Omental fat pad (tissue), 4 donors: ENCODE measurements around the gene TMEM190. TPM values are rescaled to one million over a fixed set of nuclear protein-coding genes. Genes with fewer than 3 reads are reported as not detected.

Experiments used
- ATAC-seq: fragments of 150-250 bp; one replicate; pipeline ENCODE4 v1.9.1; 2016; ENCODE audit warnings: mild to moderate bottlenecking, moderate library complexity; ENCODE audit not compliant: low FRiP score
- DNase-seq: peaks from one replicate; pipeline ENCODE4 v3.0.0-alpha.2; 2019; ENCODE audit warnings: low spot score
- total RNA-seq, 4 donors: library from RNA; depleted of rRNA; stranded (reverse); fragments of >200 nt; gene quantifications; one replicate each; pipeline ENCODE4 v1.1.0, GENCODE V29; 2016
- TF ChIP-seq, protein P1 (sequence below), 3 donors: fragments of 450-650 bp; IDR thresholded peaks; one replicate each; pipeline ENCODE4 v1.5.1; 2016 to 2017; ENCODE audit warnings: antibody characterized with exemption in 3 of 3, mild to moderate bottlenecking in 3 of 3, moderate library complexity in 2 of 3

TMEM190 gene
- total RNA-seq, 4 donors from 2014 or later, result not detected

- DNase-seq, result no peak
- TF ChIP-seq, protein P1, sequence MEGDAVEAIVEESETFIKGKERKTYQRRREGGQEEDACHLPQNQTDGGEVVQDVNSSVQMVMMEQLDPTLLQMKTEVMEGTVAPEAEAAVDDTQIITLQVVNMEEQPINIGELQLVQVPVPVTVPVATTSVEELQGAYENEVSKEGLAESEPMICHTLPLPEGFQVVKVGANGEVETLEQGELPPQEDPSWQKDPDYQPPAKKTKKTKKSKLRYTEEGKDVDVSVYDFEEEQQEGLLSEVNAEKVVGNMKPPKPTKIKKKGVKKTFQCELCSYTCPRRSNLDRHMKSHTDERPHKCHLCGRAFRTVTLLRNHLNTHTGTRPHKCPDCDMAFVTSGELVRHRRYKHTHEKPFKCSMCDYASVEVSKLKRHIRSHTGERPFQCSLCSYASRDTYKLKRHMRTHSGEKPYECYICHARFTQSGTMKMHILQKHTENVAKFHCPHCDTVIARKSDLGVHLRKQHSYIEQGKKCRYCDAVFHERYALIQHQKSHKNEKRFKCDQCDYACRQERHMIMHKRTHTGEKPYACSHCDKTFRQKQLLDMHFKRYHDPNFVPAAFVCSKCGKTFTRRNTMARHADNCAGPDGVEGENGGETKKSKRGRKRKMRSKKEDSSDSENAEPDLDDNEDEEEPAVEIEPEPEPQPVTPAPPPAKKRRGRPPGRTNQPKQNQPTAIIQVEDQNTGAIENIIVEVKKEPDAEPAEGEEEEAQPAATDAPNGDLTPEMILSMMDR (IDR thresholded peaks at IDR 0.05), result no peak
- no peak for ATAC-seq
These were observed 35.9 kb upstream of the TMEM190 start for GRCh38 chr19:55340784-55341147.

DNA sequence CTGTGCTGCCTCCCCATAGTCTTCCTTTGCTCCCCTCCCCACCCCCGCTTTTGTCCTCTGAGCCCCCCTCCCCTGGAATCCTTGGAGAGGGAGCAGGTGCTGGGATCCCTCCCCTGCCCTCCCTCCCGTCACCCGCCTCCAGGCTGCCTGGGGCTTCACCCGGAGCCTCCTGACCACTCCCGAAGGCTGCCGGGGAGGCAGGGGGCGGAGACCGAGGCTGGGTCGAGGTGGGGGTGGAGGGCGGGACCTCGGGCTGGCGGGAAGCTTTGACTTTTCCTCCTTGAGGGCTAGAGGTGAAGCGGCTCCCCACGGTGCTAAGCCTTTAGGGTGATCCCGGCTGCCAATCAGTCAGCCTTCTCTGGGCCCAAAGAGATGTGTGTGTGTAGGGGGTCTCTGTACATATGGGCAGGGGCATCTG is 35.4 kb upstream of the TMEM190 start:
- ATAC-seq, result no peak
- TF ChIP-seq, protein P1 (IDR thresholded peaks at IDR 0.05), result no peak
- DNase-seq, result peak; percentile 49

DNA sequence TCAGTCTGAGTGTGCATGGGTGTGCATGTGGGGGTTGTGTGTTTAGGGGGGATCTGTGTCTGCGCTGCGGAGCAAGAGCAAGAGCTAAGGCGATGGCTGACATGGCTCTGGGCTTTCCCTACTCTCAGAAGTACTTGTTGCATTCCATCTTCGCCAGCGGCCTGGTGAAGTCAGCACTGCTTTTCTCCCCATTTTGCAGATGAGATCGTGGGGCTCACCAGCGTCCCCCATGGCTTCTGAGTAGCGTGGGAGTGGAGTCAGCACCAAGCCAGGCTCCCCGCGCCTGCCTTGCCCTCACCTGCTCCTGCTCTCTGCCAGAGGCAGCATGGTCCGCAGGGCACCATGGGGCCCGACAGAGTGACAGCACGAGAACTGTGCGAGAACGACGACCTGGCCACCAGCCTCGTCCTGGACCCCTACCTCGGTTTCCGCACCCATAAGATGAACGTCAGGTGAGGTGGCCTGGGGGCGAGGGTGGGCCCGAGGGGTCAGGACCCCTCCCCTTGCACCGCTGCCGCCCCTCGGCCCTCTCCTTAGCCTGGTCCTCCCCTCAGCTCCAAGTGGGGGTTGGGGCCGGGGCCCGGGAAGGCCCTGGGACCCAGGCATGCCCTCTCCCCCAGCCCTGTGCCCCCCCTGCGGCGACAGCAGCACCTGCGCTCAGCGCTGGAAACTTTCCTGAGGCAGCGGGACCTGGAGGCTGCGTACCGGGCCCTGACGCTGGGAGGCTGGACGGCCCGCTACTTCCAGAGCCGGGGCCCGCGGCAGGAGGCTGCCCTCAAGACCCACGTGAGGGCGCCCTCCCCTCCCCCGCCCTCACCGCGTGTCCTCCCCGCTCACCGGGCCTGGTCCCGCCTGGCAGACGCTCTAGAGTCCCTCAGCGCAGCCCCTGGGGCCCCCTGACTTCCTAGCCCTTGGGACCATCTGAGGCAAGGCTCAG is 34.8 kb upstream of the TMEM190 start:
- TF ChIP-seq, protein P1 (IDR thresholded peaks at IDR 0.05), result no peak
- no peak for ATAC-seq
- no peak for DNase-seq

- DNase-seq, result no peak
- TF ChIP-seq, protein P1 (IDR thresholded peaks at IDR 0.05), result no peak
- no peak for ATAC-seq
These were observed 32.2 kb upstream of the TMEM190 start for GRCh38 chr19:55344444-55344843.

DNA sequence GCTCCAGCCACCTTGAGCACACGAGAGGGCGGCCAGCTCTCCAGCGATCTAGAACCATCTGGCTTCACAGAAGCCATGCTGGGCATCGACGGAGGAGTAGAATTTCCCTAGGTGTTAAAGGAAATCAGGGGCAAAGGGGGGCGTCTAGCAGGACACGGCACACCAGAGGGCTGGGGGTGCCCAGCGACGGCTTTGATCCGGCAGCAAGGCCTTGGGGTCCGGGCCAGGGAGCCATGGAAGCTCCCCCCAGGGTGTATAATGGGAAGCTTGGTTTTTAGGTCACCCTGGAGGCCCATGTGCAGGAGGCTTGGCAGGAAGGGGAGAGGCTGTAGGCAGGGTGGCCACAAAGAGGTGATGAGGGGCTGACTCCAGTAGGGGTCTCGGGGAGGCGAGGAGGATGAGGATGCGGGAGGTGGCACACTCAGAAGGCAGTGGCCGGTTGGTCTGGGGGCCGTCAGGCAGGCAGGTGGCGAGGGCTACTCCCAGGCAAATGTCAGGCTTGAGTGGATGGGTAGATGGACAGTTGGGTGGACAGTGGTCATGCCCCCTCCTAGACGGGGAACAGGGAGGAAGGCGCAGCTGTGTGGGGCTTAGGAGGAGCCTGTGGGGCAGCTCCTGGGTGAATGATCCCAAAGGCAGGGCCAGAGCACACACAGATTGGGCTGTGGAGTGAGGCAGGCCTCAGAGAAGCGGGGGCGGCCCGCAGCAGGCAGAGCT is 31.4 kb upstream of the TMEM190 start:
- TF ChIP-seq, protein P1 (IDR thresholded peaks at IDR 0.05), result no peak
- no peak for DNase-seq
- no peak for ATAC-seq

DNA sequence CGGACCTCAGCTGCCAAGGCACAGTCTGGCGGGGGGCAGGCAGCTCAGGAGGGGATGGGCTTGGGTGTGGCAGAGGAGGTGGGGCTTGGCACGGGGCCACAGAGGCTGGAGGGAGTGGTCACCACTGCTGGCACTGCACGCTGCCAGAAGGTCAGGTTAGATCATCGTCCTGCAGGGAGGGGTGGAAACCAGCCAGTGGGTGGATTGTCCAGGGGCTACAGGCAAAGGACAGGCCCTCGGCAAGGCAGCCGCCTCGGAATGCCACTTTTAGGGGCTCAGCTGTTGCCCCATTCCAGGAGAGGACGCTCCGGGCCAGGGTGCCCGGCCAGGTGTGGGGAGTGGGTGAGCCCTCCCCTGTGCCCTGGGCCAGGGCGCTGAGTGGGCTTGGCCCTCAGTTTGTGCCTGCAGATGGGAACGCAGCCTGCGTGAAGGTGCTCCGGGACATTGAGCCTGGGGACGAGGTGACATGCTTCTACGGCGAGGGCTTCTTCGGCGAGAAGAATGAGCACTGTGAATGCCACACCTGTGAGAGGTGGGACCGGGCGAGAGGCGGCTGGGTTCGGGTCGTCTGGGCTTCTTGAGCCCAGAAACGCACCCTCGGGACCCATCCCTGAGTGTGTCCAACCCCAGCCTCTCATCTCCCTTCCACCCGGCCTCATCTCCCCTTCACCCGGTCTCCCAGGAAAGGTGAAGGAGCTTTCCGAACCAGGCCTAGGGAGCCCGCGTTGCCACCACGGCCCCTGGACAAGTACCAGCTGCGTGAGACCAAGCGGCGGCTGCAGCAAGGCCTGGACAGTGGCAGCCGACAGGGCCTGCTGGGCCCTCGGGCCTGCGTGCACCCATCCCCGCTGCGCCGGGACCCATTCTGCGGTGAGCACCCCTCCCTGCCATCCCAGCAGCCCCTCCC is 30.6 kb upstream of the TMEM190 start:
- ATAC-seq (peak; percentile 83), DNase-seq (peak; percentile 66)
- TF ChIP-seq, protein P1 (IDR thresholded peaks at IDR 0.05), result no peak
